Bronchial epithelial cell (primary cell): ENCODE measurements around the gene SH3GL1. TPM values are rescaled to one million over a fixed set of nuclear protein-coding genes. Genes with fewer than 3 reads are reported as not detected.

Experiments
- DNase-seq: peaks from one replicate; pipeline ENCODE4 v3.0.0-alpha.2; 2010; ENCODE audit warnings: low read depth
- FAIRE-seq: peaks from 2 replicates; lab custom pipeline; 2011; peaks lifted over from hg19 to GRCh38; lab: Jason Lieb, UNC
- H3K27me3 ChIP-seq: 2 replicates; pipeline ENCODE4 v1.5.1; 2011; ENCODE audit warnings: low read length; ENCODE audit not compliant: control insufficient read depth, insufficient read depth
- H3K36me3 ChIP-seq: 2 replicates; pipeline ENCODE4 v1.5.1; 2011; ENCODE audit warnings: low read length; ENCODE audit not compliant: control insufficient read depth, insufficient read depth
- H3K4me3 ChIP-seq: 2 replicates; pipeline ENCODE4 v1.5.1; 2011; ENCODE audit warnings: mild to moderate bottlenecking, low read depth, low read length, control low read depth
- total RNA-seq: library from RNA; depleted of rRNA; stranded (reverse); fragments of >200 nt; gene quantifications from 2 replicates; pipeline ENCODE4 v1.2.1, GENCODE V29; 2014
- TF ChIP-seq, protein P1 (sequence below): IDR thresholded peaks from 2 replicates; pipeline ENCODE4 v1.5.1; 2011; ENCODE audit warnings: mild to moderate bottlenecking, moderate library complexity, low read length, control low read depth, inconsistent platforms; ENCODE audit not compliant: insufficient read depth, severe bottlenecking

SH3GL1 gene
- total RNA-seq, 1 donor from 2014 or later = 23.4 TPM

DNA sequence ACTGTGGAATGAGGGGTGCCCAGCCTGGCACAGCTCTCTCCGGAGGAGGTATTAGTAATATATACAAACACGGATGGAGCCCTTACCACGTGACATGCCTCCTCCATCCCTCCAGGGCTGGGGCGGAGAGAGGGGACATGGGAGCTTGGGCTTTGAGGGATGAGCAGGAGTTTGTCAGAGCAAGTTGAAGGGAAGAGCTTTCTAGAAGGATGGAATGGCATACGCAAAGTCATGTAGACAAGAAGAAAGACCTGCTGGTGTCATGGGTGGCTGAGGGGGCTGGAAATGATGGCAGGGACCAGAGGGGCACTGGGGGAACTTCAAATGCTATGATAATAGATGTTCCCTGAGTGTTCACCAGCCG, 54.3 kb downstream of the SH3GL1 start:
- TF ChIP-seq, protein P1, sequence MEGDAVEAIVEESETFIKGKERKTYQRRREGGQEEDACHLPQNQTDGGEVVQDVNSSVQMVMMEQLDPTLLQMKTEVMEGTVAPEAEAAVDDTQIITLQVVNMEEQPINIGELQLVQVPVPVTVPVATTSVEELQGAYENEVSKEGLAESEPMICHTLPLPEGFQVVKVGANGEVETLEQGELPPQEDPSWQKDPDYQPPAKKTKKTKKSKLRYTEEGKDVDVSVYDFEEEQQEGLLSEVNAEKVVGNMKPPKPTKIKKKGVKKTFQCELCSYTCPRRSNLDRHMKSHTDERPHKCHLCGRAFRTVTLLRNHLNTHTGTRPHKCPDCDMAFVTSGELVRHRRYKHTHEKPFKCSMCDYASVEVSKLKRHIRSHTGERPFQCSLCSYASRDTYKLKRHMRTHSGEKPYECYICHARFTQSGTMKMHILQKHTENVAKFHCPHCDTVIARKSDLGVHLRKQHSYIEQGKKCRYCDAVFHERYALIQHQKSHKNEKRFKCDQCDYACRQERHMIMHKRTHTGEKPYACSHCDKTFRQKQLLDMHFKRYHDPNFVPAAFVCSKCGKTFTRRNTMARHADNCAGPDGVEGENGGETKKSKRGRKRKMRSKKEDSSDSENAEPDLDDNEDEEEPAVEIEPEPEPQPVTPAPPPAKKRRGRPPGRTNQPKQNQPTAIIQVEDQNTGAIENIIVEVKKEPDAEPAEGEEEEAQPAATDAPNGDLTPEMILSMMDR = no peak
- Histone ChIP-seq H3K4me3 (no peak overlapping the region), H3K36me3 (peaks cover 1% of the 10 kb centered on the region), H3K27me3 (no peaks in the 10 kb centered on the region)
- FAIRE-seq (no peak), DNase-seq (no peak)

DNA sequence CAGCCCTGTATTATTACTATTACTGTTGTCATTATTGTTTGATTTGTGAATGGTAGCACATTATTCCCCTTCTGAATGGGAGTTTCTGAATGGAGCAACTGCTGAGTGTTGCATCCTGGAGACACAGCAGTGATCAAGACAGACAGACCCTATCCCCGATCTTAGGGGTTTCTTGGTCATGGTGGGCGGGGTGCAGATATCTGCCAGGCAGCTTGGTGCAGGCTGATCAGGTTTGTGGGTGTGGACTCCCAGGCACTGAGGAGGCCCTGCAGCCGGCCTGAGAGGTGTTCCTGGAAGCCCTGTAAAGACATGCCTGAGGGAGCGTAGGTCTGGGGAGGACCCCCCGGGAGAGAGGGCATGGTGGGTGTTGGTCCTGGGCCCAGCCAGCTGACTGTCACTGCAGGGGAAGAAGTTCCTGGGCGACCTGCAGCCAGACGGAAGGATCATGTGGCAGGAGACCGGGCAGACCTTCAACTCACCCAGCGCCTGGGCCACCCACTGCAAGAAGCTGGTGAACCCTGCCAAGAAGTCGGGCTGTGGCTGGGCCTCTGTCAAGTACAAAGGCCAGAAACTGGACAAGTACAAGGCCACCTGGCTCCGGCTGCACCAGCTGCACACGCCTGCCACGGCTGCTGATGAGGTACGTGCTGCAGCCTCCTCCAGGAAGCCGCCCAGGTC, 54.9 kb downstream of the SH3GL1 start:
- TF ChIP-seq, protein P1 = no peak
- DNase-seq = no peak
- FAIRE-seq = no peak
- Histone ChIP-seq H3K4me3 (no peak overlapping the region), H3K27me3 (no peaks in the 10 kb centered on the region), H3K36me3 (peaks cover 1% of the 10 kb centered on the region)

DNA sequence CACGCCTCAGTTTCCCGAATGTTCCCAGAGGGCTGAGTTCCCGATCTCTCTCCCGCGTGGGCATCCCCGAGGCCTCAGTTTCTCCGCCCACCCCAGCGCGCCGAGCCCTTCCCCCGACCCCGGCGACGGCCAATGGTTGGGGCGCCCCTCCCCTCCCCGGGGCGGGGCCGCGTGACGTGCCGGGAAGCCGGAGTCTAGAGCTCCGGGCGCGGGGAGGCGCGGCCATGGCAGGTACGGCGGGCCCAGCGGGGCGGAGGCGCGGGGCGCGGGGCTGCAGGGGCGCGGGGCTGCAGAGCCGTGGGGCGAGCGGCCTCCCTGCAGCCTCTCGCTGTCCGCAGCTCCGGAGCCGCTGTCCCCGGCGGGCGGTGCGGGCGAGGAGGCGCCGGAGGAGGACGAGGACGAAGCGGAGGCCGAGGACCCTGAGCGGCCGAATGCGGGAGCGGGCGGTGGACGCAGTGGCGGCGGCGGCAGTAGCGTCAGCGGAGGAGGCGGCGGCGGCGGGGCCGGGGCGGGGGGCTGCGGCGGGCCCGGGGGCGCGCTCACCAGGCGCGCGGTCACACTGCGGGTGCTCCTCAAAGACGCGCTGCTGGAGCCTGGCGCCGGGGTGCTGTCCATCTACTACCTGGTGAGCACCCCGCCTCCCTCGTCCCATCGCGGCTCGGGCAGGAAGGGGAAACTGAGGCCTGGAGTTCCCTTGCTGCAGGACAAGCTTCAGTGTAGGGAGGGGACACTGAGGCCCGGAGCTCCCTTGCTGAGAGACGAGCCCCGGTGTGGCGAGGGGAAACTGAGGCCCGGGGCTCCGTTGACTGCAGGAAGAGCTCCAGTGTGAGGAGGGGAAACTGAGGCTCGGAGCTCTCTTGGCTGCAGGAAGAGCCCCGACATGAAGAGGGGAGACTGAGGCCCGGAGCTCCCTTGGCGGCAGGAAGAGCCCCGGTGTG, 56.7 kb downstream of the SH3GL1 start, which contains the start of gene MPND:
Gene MPND, plus strand, starts transcription at position 193 of the 938 bp plus-strand sequence. Its CDS starts 32 bp downstream, at position 225.
- DNase-seq (peak; percentile 66), FAIRE-seq (no peak)
- TF ChIP-seq, protein P1 = no peak
- H3K27me3 ChIP-seq = no peaks in the 10 kb centered on the region
- H3K4me3 ChIP-seq = peak within 1 kb of the TSS; percentile 50
- peaks cover 1% of the 10 kb centered on the region for H3K36me3 ChIP-seq

DNA sequence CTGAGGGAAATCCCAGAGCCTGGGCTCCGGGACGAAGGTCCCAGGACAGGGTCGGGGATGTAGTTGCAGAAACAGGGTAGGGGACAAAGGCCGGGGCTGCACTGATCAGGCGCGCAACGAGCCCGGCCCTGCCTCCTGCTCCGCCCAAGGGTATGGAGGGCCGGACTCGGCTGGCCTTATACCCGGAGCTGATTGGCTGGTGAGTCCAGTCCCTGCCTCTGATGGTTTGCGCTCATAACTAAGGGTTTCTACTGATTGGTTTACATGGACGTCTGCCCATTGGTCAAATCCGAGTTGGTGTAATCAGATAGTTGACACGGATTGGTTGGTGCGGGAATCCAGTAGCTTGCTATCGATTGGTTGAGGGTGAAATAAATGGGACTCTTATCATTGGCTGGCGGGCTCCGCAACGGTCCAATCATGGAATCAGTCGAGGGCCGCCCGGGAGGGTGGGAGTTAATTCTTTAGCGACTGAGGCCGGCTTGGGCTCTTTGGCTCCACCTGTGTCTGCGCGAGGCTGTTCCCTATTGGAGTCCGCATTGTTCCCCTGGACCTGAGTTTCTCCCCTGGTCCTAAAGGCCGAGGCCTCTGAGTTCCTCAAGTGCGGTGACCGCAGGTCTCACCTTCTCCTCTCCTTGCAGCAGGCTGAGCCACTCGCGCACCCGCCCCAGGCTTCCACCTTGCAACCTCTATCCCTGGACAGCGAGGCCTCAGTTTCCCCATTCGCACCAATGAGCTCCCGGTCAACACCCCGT, 57.6 kb downstream of the SH3GL1 start:
- H3K36me3 ChIP-seq = peaks cover 1% of the 10 kb centered on the region
- DNase-seq (peak; percentile 100), FAIRE-seq (peak; percentile 92)
- H3K4me3 ChIP-seq = peak overlapping the region; percentile 50
- TF ChIP-seq, protein P1 = peak; percentile 46
- no peaks in the 10 kb centered on the region for H3K27me3 ChIP-seq

DNA sequence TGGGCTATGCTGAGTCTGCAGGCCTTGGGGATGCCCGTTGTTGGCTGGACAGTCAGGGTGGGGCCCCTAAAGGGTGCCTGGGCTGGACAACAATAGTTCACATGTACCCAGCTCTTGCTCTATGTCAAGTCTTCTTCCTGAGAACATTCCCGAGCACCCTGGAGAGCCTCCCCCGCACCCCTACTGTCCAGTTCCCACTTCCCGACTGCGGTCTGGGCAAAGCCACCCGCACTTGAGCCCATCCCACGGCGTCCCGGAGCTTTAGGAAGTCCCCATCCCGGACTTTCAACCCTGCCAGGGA, 58.1 kb downstream of the SH3GL1 start:
- peaks cover 1% of the 10 kb centered on the region for H3K36me3 ChIP-seq
- DNase-seq (no peak), FAIRE-seq (no peak)
- no peaks in the 10 kb centered on the region for H3K27me3 ChIP-seq
- peak overlapping the region; percentile 50 for H3K4me3 ChIP-seq
- TF ChIP-seq, protein P1 = no peak
